Fibroblast of lung (primary cell): ENCODE data around the gene TTLL12.

ENCODE experiments used
- EZH2 ChIP-seq: IDR thresholded peaks from 2 replicates; pipeline ENCODE4 v1.5.1; 2012; ENCODE audit warnings: low read length, control low read depth, mild to moderate bottlenecking; ENCODE audit errors: missing control alignments
- TF ChIP-seq, protein P1 (sequence below), 2 donors: IDR thresholded peaks in 1 of 2; conservative IDR thresholded peaks in 1 of 2; 1 replicate in 1 of 2; 2 replicates in 1 of 2; pipeline ENCODE4 v1.5.1; 2011 to 2012; ENCODE audit warnings: low read length in 2 of 2, control low read depth in 1 of 2, inconsistent platforms in 1 of 2, low read depth in 1 of 2, mild to moderate bottlenecking in 1 of 2

DNA sequence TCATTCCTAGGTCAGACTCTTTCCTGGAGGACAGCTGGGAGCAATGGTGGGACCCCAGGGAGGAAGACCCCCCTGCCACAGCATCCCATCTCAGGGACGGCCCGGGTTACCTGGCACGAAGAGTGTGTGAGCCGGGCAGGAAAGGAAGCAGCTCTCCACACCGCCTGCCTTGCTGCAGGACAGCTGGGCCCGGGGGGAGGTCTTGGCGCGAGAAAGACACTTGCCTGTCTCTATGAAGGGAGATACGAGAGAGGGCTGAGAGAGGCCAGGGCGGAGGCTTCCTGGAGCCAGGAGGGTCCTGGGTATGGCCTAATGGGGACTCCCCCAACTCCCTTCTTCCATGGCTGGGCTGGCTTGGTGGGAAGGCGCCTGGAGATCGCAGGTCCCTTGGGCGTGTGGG is 36.1 kb upstream of the TTLL12 start:
- TF ChIP-seq, protein P1, sequence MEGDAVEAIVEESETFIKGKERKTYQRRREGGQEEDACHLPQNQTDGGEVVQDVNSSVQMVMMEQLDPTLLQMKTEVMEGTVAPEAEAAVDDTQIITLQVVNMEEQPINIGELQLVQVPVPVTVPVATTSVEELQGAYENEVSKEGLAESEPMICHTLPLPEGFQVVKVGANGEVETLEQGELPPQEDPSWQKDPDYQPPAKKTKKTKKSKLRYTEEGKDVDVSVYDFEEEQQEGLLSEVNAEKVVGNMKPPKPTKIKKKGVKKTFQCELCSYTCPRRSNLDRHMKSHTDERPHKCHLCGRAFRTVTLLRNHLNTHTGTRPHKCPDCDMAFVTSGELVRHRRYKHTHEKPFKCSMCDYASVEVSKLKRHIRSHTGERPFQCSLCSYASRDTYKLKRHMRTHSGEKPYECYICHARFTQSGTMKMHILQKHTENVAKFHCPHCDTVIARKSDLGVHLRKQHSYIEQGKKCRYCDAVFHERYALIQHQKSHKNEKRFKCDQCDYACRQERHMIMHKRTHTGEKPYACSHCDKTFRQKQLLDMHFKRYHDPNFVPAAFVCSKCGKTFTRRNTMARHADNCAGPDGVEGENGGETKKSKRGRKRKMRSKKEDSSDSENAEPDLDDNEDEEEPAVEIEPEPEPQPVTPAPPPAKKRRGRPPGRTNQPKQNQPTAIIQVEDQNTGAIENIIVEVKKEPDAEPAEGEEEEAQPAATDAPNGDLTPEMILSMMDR (conservative IDR thresholded peaks at IDR 0.05 in 1 of 2, IDR thresholded peaks at IDR 0.05 in 1 of 2; ENCODE audit: low read depth in 1 of 2, low read length in 2 of 2) = no peak
- TF ChIP-seq EZH2 = no peak
